Choroid plexus epithelial cell (primary cell): ENCODE data around the gene TMEM59.

Source experiments
- DNase-seq: peaks from one replicate; pipeline ENCODE4 v3.0.0-alpha.2; 2010; ENCODE audit warnings: low read depth
- H3K4me3 ChIP-seq: 2 replicates; pipeline ENCODE4 v1.5.1; 2011; ENCODE audit warnings: low read depth, mild to moderate bottlenecking, control low read depth, low read length, moderate library complexity
- TF ChIP-seq, protein P1 (sequence below): conservative IDR thresholded peaks from 2 replicates; pipeline ENCODE4 v1.5.1; 2011; ENCODE audit warnings: low read depth, mild to moderate bottlenecking, control low read depth, inconsistent platforms, low read length, moderate library complexity

The TMEM59 gene

GRCh38 chr1:53981220-53981619, 71.8 kb downstream of the TMEM59 start:
- TF ChIP-seq, protein P1, sequence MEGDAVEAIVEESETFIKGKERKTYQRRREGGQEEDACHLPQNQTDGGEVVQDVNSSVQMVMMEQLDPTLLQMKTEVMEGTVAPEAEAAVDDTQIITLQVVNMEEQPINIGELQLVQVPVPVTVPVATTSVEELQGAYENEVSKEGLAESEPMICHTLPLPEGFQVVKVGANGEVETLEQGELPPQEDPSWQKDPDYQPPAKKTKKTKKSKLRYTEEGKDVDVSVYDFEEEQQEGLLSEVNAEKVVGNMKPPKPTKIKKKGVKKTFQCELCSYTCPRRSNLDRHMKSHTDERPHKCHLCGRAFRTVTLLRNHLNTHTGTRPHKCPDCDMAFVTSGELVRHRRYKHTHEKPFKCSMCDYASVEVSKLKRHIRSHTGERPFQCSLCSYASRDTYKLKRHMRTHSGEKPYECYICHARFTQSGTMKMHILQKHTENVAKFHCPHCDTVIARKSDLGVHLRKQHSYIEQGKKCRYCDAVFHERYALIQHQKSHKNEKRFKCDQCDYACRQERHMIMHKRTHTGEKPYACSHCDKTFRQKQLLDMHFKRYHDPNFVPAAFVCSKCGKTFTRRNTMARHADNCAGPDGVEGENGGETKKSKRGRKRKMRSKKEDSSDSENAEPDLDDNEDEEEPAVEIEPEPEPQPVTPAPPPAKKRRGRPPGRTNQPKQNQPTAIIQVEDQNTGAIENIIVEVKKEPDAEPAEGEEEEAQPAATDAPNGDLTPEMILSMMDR: no peak
- H3K4me3 ChIP-seq: no peak overlapping the region
- DNase-seq: no peak

DNA sequence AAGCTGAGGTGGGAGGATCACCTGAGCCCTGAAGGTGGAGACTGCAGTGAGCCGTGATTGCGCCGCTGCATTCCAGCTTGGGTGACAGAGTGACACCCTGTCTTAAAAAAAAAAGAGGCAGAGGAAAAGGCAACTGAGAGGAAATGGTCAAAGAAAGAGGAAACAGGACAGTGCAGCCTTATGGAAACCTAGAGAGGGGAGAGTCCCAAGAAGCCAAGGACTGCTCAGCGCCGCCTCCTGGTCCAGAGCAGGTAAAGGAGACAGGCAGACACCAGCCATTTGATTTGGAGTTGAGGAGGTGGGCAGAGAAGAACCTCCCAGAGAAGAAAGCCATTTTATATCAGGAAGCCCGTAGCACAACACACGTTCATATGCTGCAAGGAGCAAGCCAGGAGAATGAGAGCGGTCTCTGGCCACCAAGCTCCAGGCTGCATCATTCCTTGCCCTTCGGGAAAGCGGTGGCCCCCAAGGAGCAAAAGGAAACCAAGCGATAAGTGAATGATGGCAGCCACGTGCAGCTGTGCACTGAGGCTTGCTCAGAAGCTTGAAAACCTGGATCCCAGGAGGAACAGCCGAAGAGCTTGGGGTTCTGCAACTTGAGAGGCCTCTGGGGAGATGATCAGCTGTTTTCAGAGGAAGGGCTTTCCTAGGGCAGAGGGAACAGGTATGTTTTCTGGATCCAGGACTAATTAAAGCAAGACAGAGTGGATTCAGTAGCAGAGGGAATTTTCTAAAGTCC, 73.1 kb downstream of the TMEM59 start:
- TF ChIP-seq, protein P1: no peak
- no peak overlapping the region for H3K4me3 ChIP-seq
- no peak for DNase-seq
